ENCODE data around the gene DNAJC8.

The DNAJC8 gene

GRCh38 chr1:28173151-28173979 lies 59.5 kb downstream of the DNAJC8 start:
- H3K4me3 ChIP-seq (ENCODE audit: low read depth, low read length) = no peak overlapping the region

GRCh38 chr1:28172713-28173150 lies 60.1 kb downstream of the DNAJC8 start:
- H3K4me3 ChIP-seq (ENCODE audit: low read depth, low read length) = no peak overlapping the region

DNA sequence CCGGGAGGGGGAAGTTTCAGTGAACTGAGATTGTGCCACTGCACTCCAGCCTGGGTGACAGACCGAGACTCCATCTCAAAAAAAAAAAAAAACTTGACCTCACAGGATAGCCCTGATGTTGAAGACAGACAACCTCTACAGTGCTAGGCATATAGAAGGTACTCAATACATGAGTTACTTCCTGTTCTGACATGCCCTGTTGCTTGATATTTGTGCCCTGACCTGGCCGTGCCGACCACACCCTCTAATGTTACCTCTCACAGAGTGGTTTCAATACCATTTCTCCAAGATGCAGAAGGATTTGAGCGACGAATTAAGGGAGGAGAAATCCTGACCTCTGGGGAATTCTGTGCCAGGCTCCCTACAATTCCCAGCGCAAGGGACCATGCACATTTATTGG lies 61.6 kb downstream of the DNAJC8 start:
- no peak overlapping the region for H3K4me3 ChIP-seq (ENCODE audit: low read depth, low read length)

GRCh38 chr1:28170001-28170596 lies 62.7 kb downstream of the DNAJC8 start:
- no peak overlapping the region for H3K4me3 ChIP-seq (ENCODE audit: low read depth, low read length)

GRCh38 chr1:28163496-28164161 lies 69.2 kb downstream of the DNAJC8 start:
- no peak overlapping the region for H3K4me3 ChIP-seq (ENCODE audit: low read depth, low read length)

DNA sequence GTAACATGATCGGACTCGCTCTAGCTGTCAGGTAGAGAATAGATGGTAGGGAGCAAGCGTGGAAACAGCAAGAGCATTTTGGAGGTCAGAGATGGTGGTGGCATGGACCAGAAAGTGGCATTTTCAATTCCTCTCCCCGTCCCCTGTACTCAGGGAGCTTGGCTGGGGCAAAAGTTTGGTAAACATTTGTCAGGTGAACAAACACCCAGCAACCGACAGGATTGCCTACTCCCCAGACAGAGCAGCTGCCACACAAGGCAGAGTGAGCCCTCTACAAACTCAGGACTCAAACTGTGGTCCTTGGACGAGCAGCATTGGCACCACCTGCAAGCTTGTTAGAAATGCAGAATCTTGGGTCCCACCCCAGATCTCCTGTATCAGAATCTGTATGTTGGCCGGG lies 70.7 kb downstream of the DNAJC8 start:
- H3K4me3 ChIP-seq (ENCODE audit: low read depth, low read length) = no peak overlapping the region

DNA sequence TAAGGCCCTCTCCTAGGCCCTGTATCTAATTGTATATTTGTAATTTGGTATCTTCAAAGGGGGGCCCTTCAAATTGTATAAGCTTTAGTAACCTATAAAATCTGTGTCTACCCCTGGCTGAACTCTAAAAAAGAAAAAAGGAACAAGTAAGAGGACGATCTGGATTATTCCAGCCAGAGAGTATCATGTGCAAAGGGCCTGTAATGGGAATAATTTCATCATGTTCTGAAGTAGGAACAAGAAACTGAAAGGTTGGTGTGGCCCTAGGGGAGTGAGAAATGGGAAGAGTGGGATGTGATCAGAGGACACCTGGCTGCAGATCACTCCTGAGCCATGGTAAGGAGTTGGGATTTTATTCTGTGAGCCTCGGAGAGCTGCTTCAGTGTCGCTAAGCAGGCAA lies 71.1 kb downstream of the DNAJC8 start:
- H3K4me3 ChIP-seq (ENCODE audit: low read depth, low read length) = no peak overlapping the region

- H3K4me3 ChIP-seq (ENCODE audit: low read depth, low read length) = no peak overlapping the region
Observed at GRCh38 chr1:28160782-28161266, 72.0 kb downstream of the DNAJC8 start.

- no peak overlapping the region for H3K4me3 ChIP-seq (ENCODE audit: low read depth, low read length)
Observed at GRCh38 chr1:28159680-28160079, 73.1 kb downstream of the DNAJC8 start.

- no peak overlapping the region for H3K4me3 ChIP-seq (ENCODE audit: low read depth, low read length)
Observed at GRCh38 chr1:28159243-28159642, 73.6 kb downstream of the DNAJC8 start.

- no peak overlapping the region for H3K4me3 ChIP-seq (ENCODE audit: low read depth, low read length)
Observed at GRCh38 chr1:28157894-28158293, 74.9 kb downstream of the DNAJC8 start.

DNA sequence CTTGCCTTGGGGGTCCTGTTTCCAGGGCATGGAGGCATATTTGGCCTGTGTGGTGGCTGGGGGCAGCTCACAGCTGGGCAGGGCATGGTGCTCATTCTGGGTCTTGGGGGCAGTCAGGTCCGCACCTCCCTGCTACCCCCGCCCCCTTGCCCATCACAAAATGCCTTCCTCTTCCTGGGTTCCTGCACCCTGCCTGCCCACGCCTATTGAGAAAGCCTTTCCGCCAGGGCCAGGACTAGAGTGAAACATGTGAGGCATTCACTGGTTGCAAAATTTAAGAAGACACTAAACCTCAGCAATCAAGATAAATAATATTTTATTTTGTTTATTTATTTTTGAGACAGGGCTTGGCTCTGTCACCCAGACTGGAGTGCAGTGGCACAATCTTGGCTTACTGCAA lies 76.0 kb downstream of the DNAJC8 start:
- H3K4me3 ChIP-seq (ENCODE audit: low read depth, low read length) = no peak overlapping the region

DNA sequence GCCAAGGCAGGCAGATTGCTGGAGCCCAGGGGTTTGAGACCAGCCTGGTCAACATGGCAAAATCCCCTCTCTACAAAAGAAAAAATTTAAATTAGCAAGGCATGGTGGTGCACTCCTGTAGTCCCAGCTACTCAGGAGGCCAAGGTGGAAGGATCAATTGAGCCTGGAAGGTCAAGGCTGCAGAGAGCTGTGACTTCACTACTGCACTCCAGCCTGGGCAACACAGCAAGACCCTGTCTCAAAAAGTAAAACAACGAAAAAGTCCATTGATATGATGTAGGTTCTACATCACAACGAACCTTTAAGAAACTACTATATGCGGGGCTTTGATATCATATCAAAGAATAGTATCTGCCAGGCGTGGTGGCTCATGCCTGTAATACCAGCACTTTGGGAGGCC lies 77.2 kb downstream of the DNAJC8 start:
- no peak overlapping the region for H3K4me3 ChIP-seq (ENCODE audit: low read depth, low read length)

- no peak overlapping the region for H3K4me3 ChIP-seq (ENCODE audit: low read depth, low read length)
Observed at GRCh38 chr1:28154078-28154594, 78.7 kb downstream of the DNAJC8 start.

All from iPS-11a (cell line).